Activated CD4-positive, alpha-beta T cell treated with anti-CD3 and anti-CD28 coated beads, Interleukin-2, amount 50 U/mL, for 24 hours (primary cell): ENCODE measurements around the gene PRKCB.
"Not testable (repeated sequence)": the region's sequence is repeated elsewhere in the genome, so short reads cannot be mapped to it uniquely, and the experiment has no call there.

Source experiments
- DNase-seq, 2 donors: peaks; one replicate each; pipeline ENCODE4 v3.0.0-alpha.2; 2020; ENCODE audit warnings: low read depth in 1 of 2, low spot score in 1 of 2

PRKCB gene

DNA sequence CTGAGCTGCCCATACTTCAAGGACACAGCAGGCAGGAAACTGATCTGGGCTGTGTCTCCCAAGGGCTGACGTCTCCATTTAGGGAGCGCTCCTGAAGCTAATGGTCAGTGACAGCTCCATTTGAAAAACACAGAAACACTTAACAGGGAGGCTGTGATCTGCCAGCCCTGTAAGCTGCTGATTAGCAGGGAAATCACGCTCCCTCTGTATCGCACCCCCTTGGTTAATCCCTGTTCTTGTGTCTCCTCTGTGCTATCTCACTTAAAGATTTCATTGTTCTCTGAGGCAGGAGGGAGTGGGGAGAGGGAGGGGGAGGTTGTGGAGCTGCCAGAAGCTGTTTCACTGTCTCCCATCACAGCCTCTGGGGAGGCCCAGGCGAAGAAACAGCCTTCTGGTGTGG is 372.9 kb downstream of the PRKCB start:
- DNase-seq, result no peak

DNA sequence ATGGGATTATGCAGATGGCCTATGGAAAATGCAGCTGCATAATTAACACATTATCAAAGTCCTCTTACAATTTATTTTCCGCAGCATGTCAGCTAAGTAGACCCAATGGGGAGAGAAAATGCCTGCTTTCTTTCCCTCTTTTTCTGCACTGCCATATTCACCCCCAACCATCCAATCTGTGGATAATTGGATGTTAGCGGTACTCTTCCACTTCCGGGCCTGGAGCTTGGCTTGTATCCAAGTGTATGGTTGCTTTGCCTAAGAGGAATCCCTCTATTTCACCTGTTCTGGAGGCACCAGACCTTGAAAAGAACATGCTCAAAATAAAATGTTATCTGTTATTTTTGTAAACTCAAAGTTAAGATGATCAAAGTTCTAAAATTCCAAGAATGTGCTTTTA is 379.2 kb downstream of the PRKCB start:
- no peak for DNase-seq

DNA sequence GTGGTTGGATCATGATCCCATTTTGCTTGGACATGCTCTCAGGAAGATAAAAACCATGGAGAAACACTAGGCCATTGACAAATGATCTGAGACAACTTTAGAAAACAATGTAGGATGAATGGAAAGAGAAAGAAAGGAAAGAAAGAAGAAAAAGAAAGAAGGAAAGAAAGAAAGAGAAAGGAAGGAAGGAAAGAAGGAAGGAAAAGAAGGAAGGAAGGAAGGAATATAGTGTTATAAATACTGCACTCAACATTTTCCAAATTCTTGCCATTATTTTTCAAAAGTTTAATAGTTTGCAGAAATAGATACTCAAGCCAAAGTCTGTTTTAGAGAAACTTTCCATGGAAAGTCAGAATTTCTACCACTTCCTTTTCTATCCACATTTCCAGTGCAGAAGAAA is 381.2 kb downstream of the PRKCB start:
- no peak for DNase-seq

DNA sequence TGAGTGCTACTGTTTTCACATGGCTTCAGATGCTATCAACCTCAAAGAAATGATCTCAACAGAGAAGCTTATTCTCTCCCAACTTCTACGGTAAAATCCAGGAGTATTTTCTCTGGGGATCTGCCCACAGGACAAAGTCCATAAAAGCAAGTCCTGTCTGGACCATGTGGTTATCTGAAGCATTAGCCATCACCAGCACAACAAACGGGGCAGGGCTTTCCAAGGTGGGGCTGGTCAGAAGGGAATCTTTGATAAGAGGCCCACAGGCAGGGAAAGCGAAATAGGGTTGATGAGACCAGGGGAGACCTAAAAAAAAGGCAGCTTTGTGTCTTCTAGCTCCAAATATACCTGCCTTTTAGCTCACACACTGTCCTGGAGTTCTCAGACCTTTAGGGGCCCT is 381.7 kb downstream of the PRKCB start:
- DNase-seq, result no peak

DNA sequence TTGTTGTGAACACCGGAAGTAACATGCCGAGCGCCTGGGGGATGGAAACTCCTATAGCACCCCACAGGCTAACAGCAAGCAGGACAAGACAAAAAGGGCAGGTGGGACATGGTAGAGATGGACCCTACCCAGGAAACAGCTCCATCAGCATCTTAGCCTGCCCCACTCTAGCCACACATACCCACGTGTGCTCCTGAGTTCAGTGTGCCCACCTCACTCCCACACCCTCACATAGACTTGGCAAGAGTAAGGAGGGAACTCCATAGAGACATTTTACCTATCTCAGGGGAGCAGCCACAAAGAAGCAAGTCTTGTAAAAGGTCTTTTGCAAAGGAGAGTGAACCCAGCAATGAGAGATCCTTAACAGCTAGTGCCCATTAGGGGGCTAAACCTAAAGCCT is 382.5 kb downstream of the PRKCB start:
- no peak for DNase-seq

DNA sequence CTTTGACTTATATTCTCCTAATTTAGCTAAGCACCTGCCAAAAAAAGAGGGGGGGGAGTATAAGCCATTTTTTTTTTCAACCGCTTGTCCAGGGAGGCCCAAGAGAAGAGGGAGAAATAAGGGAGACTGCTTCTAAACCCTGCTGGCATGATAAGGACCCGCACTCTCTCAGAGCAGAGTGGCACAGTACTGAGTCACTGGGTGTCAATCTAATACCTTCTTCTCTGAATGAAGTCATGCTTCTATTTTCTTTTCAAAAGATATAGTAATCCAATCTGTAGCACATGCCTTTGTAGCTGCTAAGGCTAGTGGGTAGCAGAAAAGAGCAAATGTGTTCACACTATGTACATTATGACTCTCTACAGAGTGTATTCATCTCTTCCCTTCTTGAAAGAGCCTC is 385.4 kb downstream of the PRKCB start:
- DNase-seq, result no peak

DNA sequence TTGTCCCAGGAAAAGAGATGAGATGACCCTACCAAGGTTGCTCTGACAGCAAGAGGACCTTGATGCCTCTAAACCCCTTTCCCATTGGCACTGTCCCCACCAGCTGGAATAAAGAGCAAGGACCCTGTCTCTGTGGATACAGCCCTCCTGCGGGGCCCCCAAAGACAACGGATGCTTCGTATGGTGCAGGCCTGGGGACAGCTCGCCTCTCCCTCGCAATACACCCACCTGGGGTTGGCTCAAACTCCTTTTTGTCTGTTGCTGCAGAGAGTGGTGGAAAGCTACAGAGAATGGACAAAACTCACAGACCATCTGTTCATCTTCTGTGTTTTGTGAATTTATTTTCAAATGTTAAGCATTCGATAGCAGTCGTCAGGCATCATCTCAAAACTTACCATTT is 392.7 kb downstream of the PRKCB start:
- no peak for DNase-seq

DNA sequence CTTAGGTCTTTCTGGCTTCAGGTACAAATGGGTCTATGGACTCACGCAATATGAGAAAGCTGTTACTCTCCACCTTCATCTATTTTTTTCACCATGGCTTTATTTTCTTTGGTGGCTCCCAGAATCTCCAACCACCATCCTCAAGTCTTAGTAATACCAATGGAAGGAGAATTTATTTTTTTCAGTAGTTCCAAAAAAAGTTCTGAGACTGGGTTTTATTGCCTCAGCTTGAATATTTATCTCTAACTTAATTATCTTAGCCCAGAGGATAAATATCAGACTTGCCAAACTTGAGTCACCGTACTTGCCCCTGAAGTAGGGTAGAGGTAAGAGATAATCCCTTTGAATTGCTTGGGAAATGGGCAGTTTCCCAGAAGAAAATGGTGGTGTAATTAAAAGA is 397.2 kb downstream of the PRKCB start:
- DNase-seq, result no peak

DNA sequence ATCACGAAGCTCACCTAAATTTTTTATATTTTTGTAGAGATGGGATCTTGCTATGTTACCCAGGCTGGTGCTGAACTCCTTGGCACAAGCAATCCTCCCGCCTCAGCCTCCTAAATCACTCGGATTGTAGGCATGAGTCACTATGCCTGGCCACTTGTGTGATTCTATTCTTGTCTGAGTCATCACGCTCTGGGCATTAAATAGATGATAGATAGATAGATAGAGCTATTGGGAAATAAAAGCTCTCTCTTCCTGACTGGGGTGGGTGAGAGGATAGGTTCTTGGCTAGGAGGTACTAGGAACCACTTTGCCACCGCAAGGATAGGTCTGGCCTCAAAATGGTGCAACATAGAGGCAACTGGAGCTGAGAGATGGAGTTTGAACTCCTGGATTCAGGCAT is 399.0 kb downstream of the PRKCB start:
- DNase-seq, result no peak

DNA sequence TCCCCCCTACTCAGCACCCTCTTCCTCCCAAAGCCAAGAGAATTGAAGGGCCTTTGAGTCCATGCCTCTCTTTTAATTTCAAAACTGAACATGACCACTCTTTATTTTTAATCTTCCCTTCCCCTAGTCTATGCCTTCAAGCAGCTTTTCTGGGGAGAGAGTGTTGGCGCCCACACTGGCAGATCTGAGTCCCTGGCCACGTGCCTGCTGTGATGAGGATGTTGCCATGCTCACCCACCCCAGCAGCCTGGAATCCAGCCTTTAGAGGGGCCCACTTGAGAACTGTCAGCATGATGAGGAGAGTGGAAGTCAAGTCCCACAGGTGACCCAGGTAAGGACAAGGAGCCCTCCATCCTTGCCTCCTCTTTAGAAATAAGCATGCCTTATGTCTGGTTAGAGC is 400.0 kb downstream of the PRKCB start:
- no peak for DNase-seq

DNA sequence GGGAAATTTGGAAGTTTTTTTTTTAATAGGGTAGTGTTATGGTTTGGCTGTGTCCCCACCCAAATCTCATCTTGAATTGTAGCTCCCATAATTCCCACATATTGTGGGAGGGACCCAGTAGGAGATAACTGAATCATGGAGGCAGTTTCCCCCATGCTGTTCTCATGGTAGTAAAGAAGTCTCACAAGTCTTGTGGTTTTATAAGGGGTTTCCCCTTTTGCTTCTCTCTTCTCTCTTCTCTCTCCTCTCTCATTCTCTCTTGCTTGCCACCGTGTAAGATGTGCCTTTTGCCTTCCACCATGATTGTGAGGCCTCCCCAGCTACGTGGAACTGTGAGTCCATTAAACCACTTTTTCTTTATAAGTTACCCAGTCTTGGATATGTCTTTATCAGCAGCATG is 403.1 kb downstream of the PRKCB start:
- not testable (repeated sequence) for DNase-seq

DNA sequence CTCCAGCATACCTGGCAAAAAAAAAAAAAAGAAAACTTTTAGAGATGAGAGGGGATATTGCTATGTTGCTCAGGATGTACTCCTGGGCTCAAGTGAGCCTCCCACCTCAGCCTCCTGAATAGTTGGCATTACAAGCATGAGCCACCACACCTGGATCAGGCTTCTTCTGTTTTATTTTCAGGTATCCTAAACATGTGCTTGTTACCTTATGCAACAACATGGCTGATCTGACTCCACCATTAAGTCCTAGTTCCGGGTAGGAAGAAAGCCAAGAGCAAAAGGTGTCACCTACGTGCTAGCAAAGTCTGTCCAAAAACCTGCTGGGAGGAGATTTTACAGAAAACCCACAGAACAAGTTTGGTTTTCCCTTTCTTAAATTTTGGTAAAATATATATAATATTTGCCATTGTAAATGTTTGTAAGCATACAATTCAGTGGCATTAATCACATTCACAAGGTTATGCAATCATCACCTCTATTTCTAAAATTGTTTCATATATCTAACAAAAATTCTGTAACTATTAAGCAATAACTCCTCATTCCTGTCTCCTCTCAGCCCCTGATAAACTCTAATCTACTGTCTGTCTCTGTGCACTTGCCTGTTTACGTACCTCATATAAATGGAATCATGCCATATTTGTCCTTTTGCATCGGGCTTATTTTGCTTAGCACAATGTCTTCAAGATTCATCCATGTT is 411.3 kb downstream of the PRKCB start:
- no peak for DNase-seq

DNA sequence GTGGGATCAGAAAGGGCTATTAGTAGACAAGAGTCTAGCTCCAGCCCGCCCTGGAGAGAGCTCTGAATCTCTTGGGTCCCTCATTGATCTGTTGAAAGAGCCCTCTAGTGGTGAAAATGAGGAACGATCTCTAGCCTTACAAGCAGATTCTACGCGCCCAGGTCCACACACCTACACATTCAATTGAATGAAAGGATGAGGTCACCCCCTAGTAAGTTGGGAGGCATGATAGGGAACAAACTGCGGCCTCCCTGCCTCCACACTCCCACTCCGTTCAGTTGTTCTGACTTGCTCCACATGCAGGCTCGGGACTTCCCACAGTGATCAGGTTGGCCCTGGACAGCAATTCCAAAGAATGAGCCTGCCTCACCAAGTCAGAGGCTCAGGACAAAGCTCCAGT is 417.4 kb downstream of the PRKCB start:
- DNase-seq, result peak in 1 of 2 donors; percentile 23

DNA sequence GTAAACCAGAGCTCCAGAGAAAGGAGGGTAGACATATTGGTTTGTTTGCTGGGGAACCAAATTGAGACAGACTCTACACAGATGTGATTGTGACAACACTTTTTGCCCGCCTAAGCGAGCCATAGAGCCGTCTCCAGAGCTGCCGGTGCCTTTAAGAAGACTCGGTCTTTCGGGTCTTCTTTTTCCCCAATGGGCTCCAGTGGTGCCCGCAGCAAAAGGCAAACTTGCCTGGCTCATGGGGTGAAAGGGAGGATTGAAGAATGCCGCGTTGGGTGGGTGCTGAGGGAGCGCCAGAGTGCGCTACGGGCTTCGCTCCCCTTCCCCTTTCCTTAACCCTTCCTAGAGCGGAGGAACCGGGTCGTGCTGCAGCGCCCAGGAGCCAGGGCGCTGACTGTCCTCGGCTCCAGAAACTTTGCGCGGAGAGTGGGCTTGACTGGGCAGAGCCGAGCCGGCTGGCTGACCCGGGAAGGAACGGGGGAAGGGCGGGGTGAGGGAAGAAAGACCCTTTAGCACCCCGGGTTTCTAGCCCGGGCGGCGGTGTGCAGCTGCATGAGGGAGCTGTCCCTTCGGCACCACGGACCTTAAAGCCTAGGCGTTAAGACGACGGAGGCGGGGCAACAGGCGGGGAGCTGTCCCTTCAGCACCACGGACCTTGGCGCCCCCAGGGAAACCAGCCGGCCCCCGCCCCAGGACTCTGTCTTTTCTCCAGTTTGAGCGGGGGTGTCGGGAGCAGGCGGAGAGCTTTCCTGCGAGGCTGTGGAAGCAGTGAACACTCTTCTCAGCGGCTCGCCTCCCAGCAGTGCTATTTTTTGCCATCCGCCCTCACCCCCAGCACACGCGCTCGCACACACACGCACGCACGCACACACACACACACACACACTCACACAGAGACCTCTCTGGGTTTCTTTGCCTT is 419.9 kb downstream of the PRKCB start, which contains the start of gene CACNG3:
CACNG3 (plus strand) TSS at position 880 of the 916 bp plus-strand sequence. CDS start 420 bp downstream, outside the sequence.
- DNase-seq, result peak; percentile 13 to 15

DNA sequence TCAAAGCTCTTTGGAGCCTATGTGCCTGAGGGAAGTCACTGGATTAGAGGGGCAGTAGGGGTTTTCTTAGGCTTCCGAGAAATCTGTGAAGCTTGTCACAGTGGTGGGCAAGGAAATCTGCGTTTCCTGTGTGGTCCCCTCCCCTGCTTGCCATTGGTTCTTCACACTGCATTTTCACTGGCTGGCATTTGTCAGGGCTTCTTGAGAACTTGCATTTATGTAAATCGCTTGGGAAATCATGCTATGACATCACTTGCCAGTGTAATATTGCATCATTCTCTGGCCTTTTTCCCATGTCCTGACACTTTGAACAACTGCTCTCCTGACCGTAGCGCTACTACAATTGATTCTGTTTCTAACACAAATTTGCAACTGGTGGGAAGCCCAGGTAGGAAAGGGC is 422.2 kb downstream of the PRKCB start:
- DNase-seq, result no peak

DNA sequence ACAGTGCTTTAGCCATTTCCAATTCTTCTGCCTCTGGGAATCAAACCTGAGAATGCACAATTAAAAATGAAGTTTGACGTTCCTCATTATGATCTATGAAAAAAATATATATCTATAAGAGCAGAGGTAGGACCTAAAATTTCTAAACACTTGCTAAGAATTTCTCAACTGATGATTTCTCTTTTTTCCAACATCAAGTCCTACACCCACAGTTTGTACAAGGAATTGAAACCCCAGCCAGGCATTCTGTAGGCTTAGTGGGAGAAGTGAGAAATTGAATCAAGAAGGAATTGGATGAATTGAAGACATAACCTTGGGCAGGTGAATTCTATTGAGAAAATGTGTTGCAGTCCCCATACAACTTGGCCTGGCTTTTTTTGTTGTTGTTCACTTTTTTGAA is 423.0 kb downstream of the PRKCB start:
- no peak for DNase-seq

DNA sequence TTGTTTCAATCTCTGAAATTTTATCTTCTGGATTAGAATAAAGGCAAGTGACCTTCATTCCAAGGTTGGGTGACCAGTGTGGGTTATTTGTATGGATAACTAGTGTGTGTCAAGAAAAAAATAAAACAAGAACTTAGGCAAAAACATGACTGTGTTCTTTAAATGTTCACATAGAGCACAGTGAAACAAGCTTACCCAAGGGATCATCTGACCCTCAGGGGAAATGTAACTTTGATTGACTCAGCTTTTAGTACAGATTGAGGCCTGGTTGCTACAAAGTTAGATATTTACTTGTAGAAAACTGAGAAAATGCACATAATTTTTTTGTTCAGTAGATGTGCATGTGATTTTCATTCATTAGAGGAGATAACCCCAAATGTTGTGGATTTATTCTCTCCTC is 427.0 kb downstream of the PRKCB start:
- DNase-seq, result no peak
